Breast epithelium (tissue), 4 donors: ENCODE measurements around the gene CPB2. TPM values are rescaled to one million over a fixed set of nuclear protein-coding genes. Genes with fewer than 3 reads are reported as not detected.

Experiments used
- DNase-seq, 2 donors: peaks; one replicate each; pipeline ENCODE4 v3.0.0-alpha.2; 2019; ENCODE audit warnings: low spot score in 2 of 2
- H3K27ac ChIP-seq, 2 donors: fragments of 200-600 bp; sonication (generic) in 1 of 2; one replicate each; pipeline ENCODE4 v1.5.1; 2016 to 2019; ENCODE audit warnings: mild to moderate bottlenecking in 1 of 2
- H3K27me3 ChIP-seq, 2 donors: fragments of 200-600 bp; sonication (generic) in 1 of 2; one replicate each; pipeline versions ENCODE4 v1.5.1 to v1.6.0; 2017 to 2019; ENCODE audit warnings: control low read depth in 1 of 2, mild to moderate bottlenecking in 1 of 2
- H3K36me3 ChIP-seq: fragments of 200-600 bp; one replicate; pipeline ENCODE4 v1.5.1; 2019
- H3K4me1 ChIP-seq, 2 donors: fragments of 200-600 bp; sonication (generic); one replicate each; pipeline ENCODE4 v1.5.1; 2016 to 2019; ENCODE audit warnings: control low read depth in 1 of 2
- H3K4me3 ChIP-seq, 3 donors: fragments of 200-600 bp; sonication (generic); 1 replicate in 2 of 3; 2 replicates in 1 of 3; pipeline ENCODE4 v1.5.1; 2016 to 2019; ENCODE audit warnings: mild to moderate bottlenecking in 3 of 3, moderate library complexity in 2 of 3
- H3K9me3 ChIP-seq, 2 donors: fragments of 200-600 bp; sonication (generic) in 1 of 2; one replicate each; pipeline ENCODE4 v1.5.1; 2016 to 2019; ENCODE audit warnings: control low read depth in 1 of 2
- CTCF ChIP-seq, 3 donors: fragments of 450-650 bp; IDR thresholded peaks; one replicate each; pipeline ENCODE4 v1.5.1; 2016 to 2017; ENCODE audit warnings: antibody characterized with exemption in 3 of 3, mild to moderate bottlenecking in 3 of 3, moderate library complexity in 3 of 3
- POLR2A ChIP-seq: fragments of 450-650 bp; IDR thresholded peaks from one replicate; pipeline ENCODE4 v1.6.1; 2016; ENCODE audit warnings: antibody characterized with exemption, mild to moderate bottlenecking, moderate library complexity
- POLR2AphosphoS5 ChIP-seq, 3 donors: sonication (generic); formaldehyde crosslinking; IDR thresholded peaks; one replicate each; pipeline ENCODE4 v1.6.1; 2017; ENCODE audit warnings: antibody characterized with exemption in 3 of 3
- intact Hi-C: fragments of 100-400 bp; cut with DNase I; formaldehyde crosslinking; loops from one replicate; pipeline ENCODE4 v1.15.1; 2023; ENCODE audit warnings: low total_unique reads
- total RNA-seq, 3 donors: library from RNA; depleted of rRNA; stranded (reverse); fragments of >200 nt; gene quantifications; one replicate each; pipeline ENCODE4 v1.1.0, GENCODE V29; 2016

Gene CPB2
- total RNA-seq, 3 donors from 2014 or later = not detected

DNA sequence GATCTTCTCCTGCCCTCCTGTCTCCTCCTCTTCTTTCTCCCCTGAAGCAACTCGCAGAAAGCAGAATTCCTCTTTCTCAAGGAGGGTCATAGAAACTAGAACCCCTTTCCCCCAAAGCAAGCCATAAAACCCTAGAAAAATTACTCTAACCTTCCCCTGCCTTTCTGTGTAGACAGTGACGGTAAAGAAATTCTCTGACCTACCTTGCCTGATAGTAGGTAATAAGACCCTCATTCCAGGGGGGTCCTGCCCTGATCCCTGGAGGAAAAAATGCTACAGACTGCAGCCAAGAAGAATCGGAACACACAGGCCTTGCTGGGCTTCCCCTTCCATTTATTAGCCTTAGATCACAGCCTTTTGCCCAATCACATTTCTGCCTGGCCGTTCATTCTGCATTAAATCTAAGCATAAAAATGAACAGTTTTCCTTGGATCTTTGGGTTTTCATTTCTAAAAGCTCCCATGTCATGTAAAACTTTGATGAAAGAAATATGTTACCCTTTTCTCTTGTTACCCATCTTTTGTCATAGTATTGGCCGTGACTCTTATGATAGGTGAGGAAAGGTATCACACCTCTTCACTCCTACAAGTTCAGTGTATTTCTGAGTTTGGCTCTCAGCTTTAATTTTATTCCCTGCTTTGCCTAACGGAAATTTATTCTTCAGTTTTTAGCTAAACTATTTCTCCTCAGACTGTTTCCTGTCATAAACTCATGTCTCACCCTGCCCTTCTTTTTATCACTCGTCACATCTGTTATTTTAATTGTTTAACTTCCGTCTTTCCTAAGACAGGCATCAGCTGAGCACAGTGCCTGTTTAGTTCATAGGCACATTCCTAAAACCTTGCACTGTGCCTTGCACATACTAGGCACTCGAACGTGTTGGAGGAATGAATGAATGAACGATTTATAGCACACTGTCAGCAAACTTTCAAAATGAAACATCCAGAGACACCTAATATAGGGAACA, 20.4 kb upstream of the CPB2 start:
- H3K27ac ChIP-seq = peak overlapping the region; percentile 21 to 22
- H3K9me3 ChIP-seq = no peaks in the 10 kb centered on the region
- DNase-seq = no peak
- intact Hi-C loops = loop anchor here (10.0 kb wide), 1 partner anchor 1350 kb away; no protein-coding TSS in a partner anchor
- H3K4me1 ChIP-seq = peaks cover 0 to 5% of the 10 kb centered on the region in 2 donors
- H3K4me3 ChIP-seq = no peak overlapping the region
- H3K36me3 ChIP-seq = no peaks in the 10 kb centered on the region
- TF ChIP-seq POLR2A = no peak
- no peak for TF ChIP-seq POLR2AphosphoS5 (IDR thresholded peaks at IDR 0.05)
- TF ChIP-seq CTCF (IDR thresholded peaks at IDR 0.05) = no peak
- H3K27me3 ChIP-seq = no peaks in the 10 kb centered on the region

GRCh38 chr13:46124531-46124966, 19.7 kb upstream of the CPB2 start:
- no peak for DNase-seq
- intact Hi-C loops = loop anchor here (10.0 kb wide), 1 partner anchor 1350 kb away; no protein-coding TSS in a partner anchor
- no peak overlapping the region for H3K4me3 ChIP-seq

GRCh38 chr13:46122304-46122703, 17.5 kb upstream of the CPB2 start:
- Histone ChIP-seq H3K36me3 (no peaks in the 10 kb centered on the region), H3K9me3 (no peaks in the 10 kb centered on the region), H3K4me1 (peaks cover 0 to 5% of the 10 kb centered on the region in 2 donors), H3K27ac (peak overlapping the region; percentile 57 to 60), H3K27me3 (no peaks in the 10 kb centered on the region), H3K4me3 (no peak overlapping the region)
- intact Hi-C loops = loop anchor here (10.0 kb wide), 1 partner anchor 1348 kb away; no protein-coding TSS in a partner anchor
- TF ChIP-seq POLR2AphosphoS5 (IDR thresholded peaks at IDR 0.05) (no peak), POLR2A (no peak), CTCF (IDR thresholded peaks at IDR 0.05) (no peak)
- no peak for DNase-seq

More at GRCh38 chr13:46124531-46124966, 19.7 kb upstream of the CPB2 start:
- Histone ChIP-seq H3K4me1 (peaks cover 0 to 5% of the 10 kb centered on the region in 2 donors), H3K27me3 (no peaks in the 10 kb centered on the region), H3K27ac (no peak overlapping the region), H3K9me3 (no peaks in the 10 kb centered on the region), H3K36me3 (no peaks in the 10 kb centered on the region)
- TF ChIP-seq CTCF (IDR thresholded peaks at IDR 0.05) (no peak), POLR2A (no peak), POLR2AphosphoS5 (IDR thresholded peaks at IDR 0.05) (no peak)

DNA sequence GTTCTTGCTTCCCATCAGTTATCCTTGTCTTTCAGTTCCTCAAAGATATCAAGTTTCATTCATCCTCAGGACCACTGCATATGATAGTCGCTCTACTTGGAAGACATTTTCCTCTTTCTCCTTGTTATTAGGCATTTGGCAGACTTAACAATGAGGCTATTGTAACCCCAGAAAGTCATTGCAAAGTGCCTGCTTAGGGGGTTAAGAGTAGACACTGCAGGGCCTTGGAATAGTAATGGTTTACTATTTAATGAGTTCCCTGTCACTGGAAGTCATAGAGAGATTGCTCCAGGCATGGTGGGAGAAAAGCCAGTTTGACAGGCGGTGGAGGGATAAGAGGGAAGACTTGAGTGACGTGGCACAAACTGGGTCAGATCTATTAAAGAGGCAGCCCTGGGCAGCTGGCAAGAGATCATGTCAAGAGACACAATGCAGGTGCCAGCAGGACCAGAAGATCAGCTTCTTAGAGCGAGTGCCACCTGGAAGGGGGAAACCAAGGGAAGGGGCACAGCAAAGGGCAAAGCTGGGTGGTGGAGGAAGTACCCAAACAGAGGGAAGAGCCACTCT, 16.8 kb upstream of the CPB2 start:
- Histone ChIP-seq H3K4me1 (peaks cover 0 to 5% of the 10 kb centered on the region in 2 donors), H3K9me3 (no peaks in the 10 kb centered on the region), H3K27ac (peak overlapping the region; percentile 57 to 60), H3K4me3 (no peak overlapping the region), H3K27me3 (no peaks in the 10 kb centered on the region), H3K36me3 (no peaks in the 10 kb centered on the region)
- intact Hi-C loops = loop anchor here (10.0 kb wide), 1 partner anchor 1347 kb away; no protein-coding TSS in a partner anchor
- TF ChIP-seq POLR2AphosphoS5 (IDR thresholded peaks at IDR 0.05) = no peak
- no peak for TF ChIP-seq CTCF (IDR thresholded peaks at IDR 0.05)
- TF ChIP-seq POLR2A = no peak
- DNase-seq = no peak
